SU-DHL-6 (cell line): Measurements from ENCODE around the gene TOGARAM2.

Experiments used
- H2AFZ ChIP-seq: fragments of 200-600 bp; sonication (generic); 2 replicates; pipeline ENCODE4 v1.6.1; 2014; ENCODE audit warnings: low read depth, mild to moderate bottlenecking, moderate library complexity, mixed read lengths, antibody characterized with exemption, low read length; ENCODE audit not compliant: severe bottlenecking
- H3F3A ChIP-seq: fragments of 200-600 bp; shearing (Covaris generic); 2 replicates; pipeline ENCODE4 v1.6.0; 2016; ENCODE audit warnings: antibody characterized with exemption, mild to moderate bottlenecking; ENCODE audit not compliant: insufficient read depth
- H3K27ac ChIP-seq: fragments of 200-600 bp; sonication (generic); 2 replicates; pipeline ENCODE4 v1.5.1; 2016; ENCODE audit warnings: low read depth, mild to moderate bottlenecking, low read length, moderate library complexity, mixed read lengths
- H3K27me3 ChIP-seq: fragments of 200-600 bp; sonication (generic), shearing (Covaris generic); 2 replicates; pipeline ENCODE4 v1.6.0; 2014; ENCODE audit warnings: mild to moderate bottlenecking, low read length
- H3K36me3 ChIP-seq: fragments of 200-600 bp; sonication (generic); 2 replicates; pipeline ENCODE4 v1.6.1; 2014; ENCODE audit warnings: mild to moderate bottlenecking, low read length, mixed read lengths
- H3K4me2 ChIP-seq: fragments of 300-600, 200-600 bp; shearing (Covaris generic), sonication (generic); 2 replicates; pipeline ENCODE4 v1.6.0; 2014; ENCODE audit warnings: low read length, low read depth, mild to moderate bottlenecking; ENCODE audit not compliant: poor library complexity, severe bottlenecking
- H3K4me3 ChIP-seq: fragments of 200-600 bp; sonication (generic); 2 replicates; pipeline ENCODE4 v1.5.1; 2014; ENCODE audit warnings: antibody characterized with exemption, low read length, mild to moderate bottlenecking, mixed read lengths; ENCODE audit not compliant: insufficient read depth, poor library complexity, severe bottlenecking
- H3K79me2 ChIP-seq: fragments of 200-600 bp; sonication (generic); 2 replicates; pipeline ENCODE4 v1.6.1; 2014; ENCODE audit warnings: mild to moderate bottlenecking, low read length, moderate library complexity; ENCODE audit not compliant: insufficient read depth
- H3K9ac ChIP-seq: fragments of 200-600 bp; sonication (generic); 2 replicates; pipeline ENCODE4 v1.7.0; 2014; ENCODE audit warnings: mild to moderate bottlenecking, low read length
- H3K9me2 ChIP-seq: fragments of 200-600 bp; sonication (generic); replicated peaks from 2 replicates; pipeline ENCODE4 v1.6.1; 2014; ENCODE audit warnings: low read length; ENCODE audit not compliant: insufficient read depth
- H3K9me3 ChIP-seq: fragments of 200-600 bp; sonication (generic); 2 replicates; pipeline ENCODE4 v1.6.1; 2014; ENCODE audit warnings: low read length, mixed read lengths; ENCODE audit not compliant: insufficient read depth
- H4K20me1 ChIP-seq: fragments of 200-600 bp; sonication (generic); 2 replicates; pipeline ENCODE4 v1.6.1; 2014; ENCODE audit warnings: low read depth, mild to moderate bottlenecking, antibody characterized with exemption, low read length, moderate library complexity, mixed read lengths
- EZH2phosphoT487 ChIP-seq: fragments of 200-600 bp; sonication (generic), shearing (Covaris generic); conservative IDR thresholded peaks from 2 replicates; pipeline ENCODE4 v1.6.1; 2018; ENCODE audit warnings: mild to moderate bottlenecking, antibody characterized with exemption, low read length, moderate library complexity, mixed read lengths
- TF ChIP-seq, protein P1 (sequence below): fragments of 200-600 bp; sonication (generic); IDR thresholded peaks from one replicate; pipeline ENCODE4 v1.5.1; 2017; ENCODE audit warnings: antibody characterized with exemption, mild to moderate bottlenecking, low read length, moderate library complexity; ENCODE audit not compliant: insufficient read depth, poor library complexity, severe bottlenecking

The TOGARAM2 gene

DNA sequence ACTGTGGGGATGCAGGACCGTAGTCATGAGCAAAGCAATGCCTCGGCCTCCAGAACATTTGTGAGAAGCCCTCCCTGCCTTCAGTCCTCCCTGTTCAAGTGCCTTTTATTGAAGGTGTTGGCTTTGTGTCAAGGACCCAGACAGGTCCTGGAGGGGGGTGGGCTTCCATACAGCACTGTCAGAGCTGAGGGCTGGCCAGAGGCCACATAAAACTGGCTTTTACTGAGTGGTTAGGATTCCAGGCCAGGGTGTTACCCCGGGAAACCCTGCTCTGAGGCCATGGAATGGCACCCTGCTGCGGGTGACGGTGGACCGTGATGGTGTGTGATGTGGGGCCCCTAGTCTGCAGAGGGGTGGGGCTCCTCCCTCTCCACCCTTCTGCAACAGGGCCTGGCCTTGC lies 41.6 kb downstream of the TOGARAM2 start:
- Histone ChIP-seq H3K27me3 (no peaks in the 10 kb centered on the region), H3K9me2 (no peaks in the 10 kb centered on the region), H4K20me1 (no peaks in the 10 kb centered on the region), H3K27ac (no peak overlapping the region), H2AFZ (no peak overlapping the region), H3K4me3 (no peak overlapping the region), H3K9me3 (no peaks in the 10 kb centered on the region), H3K79me2 (no peaks in the 10 kb centered on the region), H3K4me2 (no peak overlapping the region), H3K36me3 (no peaks in the 10 kb centered on the region), H3K9ac (no peak overlapping the region), H3F3A (no peaks in the 10 kb centered on the region)
- TF ChIP-seq, protein P1, sequence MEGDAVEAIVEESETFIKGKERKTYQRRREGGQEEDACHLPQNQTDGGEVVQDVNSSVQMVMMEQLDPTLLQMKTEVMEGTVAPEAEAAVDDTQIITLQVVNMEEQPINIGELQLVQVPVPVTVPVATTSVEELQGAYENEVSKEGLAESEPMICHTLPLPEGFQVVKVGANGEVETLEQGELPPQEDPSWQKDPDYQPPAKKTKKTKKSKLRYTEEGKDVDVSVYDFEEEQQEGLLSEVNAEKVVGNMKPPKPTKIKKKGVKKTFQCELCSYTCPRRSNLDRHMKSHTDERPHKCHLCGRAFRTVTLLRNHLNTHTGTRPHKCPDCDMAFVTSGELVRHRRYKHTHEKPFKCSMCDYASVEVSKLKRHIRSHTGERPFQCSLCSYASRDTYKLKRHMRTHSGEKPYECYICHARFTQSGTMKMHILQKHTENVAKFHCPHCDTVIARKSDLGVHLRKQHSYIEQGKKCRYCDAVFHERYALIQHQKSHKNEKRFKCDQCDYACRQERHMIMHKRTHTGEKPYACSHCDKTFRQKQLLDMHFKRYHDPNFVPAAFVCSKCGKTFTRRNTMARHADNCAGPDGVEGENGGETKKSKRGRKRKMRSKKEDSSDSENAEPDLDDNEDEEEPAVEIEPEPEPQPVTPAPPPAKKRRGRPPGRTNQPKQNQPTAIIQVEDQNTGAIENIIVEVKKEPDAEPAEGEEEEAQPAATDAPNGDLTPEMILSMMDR = no peak
- no peak for TF ChIP-seq EZH2phosphoT487

GRCh38 chr2:29023188-29023587 lies 42.1 kb downstream of the TOGARAM2 start:
- Histone ChIP-seq H4K20me1 (no peaks in the 10 kb centered on the region), H3K27ac (no peak overlapping the region), H3K36me3 (no peaks in the 10 kb centered on the region), H3F3A (no peaks in the 10 kb centered on the region), H2AFZ (no peak overlapping the region), H3K9me3 (no peaks in the 10 kb centered on the region), H3K4me2 (no peak overlapping the region), H3K27me3 (no peaks in the 10 kb centered on the region), H3K79me2 (no peaks in the 10 kb centered on the region), H3K9ac (no peak overlapping the region), H3K9me2 (no peaks in the 10 kb centered on the region), H3K4me3 (no peak overlapping the region)
- no peak for TF ChIP-seq EZH2phosphoT487
- TF ChIP-seq, protein P1 = no peak

DNA sequence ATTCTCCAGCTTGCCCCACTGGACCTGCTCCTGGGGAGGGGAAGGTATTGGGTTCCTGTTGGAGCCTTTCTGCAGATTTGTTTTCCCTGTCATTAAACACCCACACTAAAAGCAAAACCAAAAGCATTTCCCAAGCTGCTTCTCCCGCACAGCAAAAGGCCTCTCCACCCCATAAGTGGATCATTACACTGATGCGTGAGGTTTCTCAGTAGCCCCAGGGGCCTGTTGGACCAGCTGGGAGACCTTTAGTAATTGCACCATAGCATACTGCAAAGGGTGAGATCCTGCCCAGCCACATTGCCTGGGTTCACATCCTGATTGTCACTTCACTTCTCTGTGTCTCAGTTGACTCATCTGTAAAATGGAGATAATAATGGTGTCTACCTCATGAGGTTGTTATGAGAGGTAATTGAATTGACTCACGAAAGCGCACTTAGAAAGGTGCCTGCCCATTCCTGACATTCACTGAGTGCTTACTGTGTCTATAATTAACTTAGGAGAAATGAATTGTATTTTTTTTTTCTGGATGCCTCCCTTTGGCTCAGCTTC lies 43.9 kb downstream of the TOGARAM2 start:
- Histone ChIP-seq H3K27me3 (no peaks in the 10 kb centered on the region), H2AFZ (no peak overlapping the region), H4K20me1 (no peaks in the 10 kb centered on the region), H3K27ac (no peak overlapping the region), H3K9ac (no peak overlapping the region), H3K79me2 (no peaks in the 10 kb centered on the region), H3K9me2 (no peaks in the 10 kb centered on the region), H3K36me3 (no peaks in the 10 kb centered on the region), H3F3A (no peaks in the 10 kb centered on the region), H3K4me2 (no peak overlapping the region), H3K4me3 (no peak overlapping the region), H3K9me3 (no peaks in the 10 kb centered on the region)
- TF ChIP-seq EZH2phosphoT487 = no peak
- TF ChIP-seq, protein P1 = no peak
